ENCODE measurements around the gene SH2B2. TPM values are rescaled to one million over a fixed set of nuclear protein-coding genes. Genes with fewer than 3 reads are reported as not detected.

Gene SH2B2
- total RNA-seq, 2 donors from 2014 or later: 2.7 to 4.6 TPM

GRCh38 chr7:102282465-102283362 lies 4.0 kb upstream of the SH2B2 start:
- no peak for DNase-seq (ENCODE audit: low spot score)

GRCh38 chr7:102283477-102284189 lies 3.0 kb upstream of the SH2B2 start:
- intact Hi-C loops (cut with DNase I): loop anchor here (2.0 to 10.0 kb wide), 2 partner anchors 105 to 1061 kb away; partner anchors contain the start of genes DNAJC2 (in 1 of the 2) and PSMC2 (in 1 of the 2)
- no peak for DNase-seq (ENCODE audit: low spot score)

More at GRCh38 chr7:102282465-102283362, 4.0 kb upstream of the SH2B2 start:
- intact Hi-C loops (cut with DNase I): loop anchor here in 1 of 2 donors (10.0 kb wide), 1 partner anchor 1062 kb away; the partner anchor contains the start of genes DNAJC2 and PSMC2

- no peak for DNase-seq (ENCODE audit: low spot score)
- intact Hi-C loops (cut with DNase I): loop anchor here (2.0 to 10.0 kb wide), 2 partner anchors 104 to 1060 kb away; partner anchors contain the start of genes DNAJC2 (in 1 of the 2) and PSMC2 (in 1 of the 2)
These were observed 2.3 kb upstream of the SH2B2 start for GRCh38 chr7:102284399-102284798.

GRCh38 chr7:102284891-102285539 lies 1.7 kb upstream of the SH2B2 start:
- intact Hi-C loops (cut with DNase I): loop anchor here (2.0 to 10.0 kb wide), 2 partner anchors 104 to 1060 kb away; partner anchors contain the start of genes DNAJC2 (in 1 of the 2) and PSMC2 (in 1 of the 2)
- peak; percentile 89 for DNase-seq (ENCODE audit: low spot score)

- DNase-seq (ENCODE audit: low spot score): no peak
- intact Hi-C loops (cut with DNase I): loop anchor here (2.0 to 10.0 kb wide), 2 partner anchors 103 to 1059 kb away; partner anchors contain the start of genes DNAJC2 (in 1 of the 2) and PSMC2 (in 1 of the 2)
These were observed 980 bp upstream of the SH2B2 start for GRCh38 chr7:102285540-102286236.

- intact Hi-C loops (cut with DNase I): loop anchor here in 1 of 2 donors (10.0 kb wide), 1 partner anchor 1057 kb away; the partner anchor contains the start of genes DNAJC2 and PSMC2
- DNase-seq (ENCODE audit: low spot score): no peak
These were observed 678 bp downstream of the SH2B2 start for GRCh38 chr7:102287111-102287980.

GRCh38 chr7:102287981-102288278 lies 1.3 kb downstream of the SH2B2 start:
- intact Hi-C loops (cut with DNase I): loop anchor here in 1 of 2 donors (10.0 kb wide), 1 partner anchor 1057 kb away; the partner anchor contains the start of genes DNAJC2 and PSMC2
- no peak for DNase-seq (ENCODE audit: low spot score)

- intact Hi-C loops (cut with DNase I): loop anchor here in 1 of 2 donors (10.0 kb wide), 1 partner anchor 1056 kb away; the partner anchor contains the start of genes DNAJC2 and PSMC2
- no peak for DNase-seq (ENCODE audit: low spot score)
These were observed 1.7 kb downstream of the SH2B2 start for GRCh38 chr7:102288285-102288930.

- no peak for DNase-seq (ENCODE audit: low spot score)
- intact Hi-C loops (cut with DNase I): loop anchor here in 1 of 2 donors (10.0 kb wide), 1 partner anchor 1056 kb away; the partner anchor contains the start of genes DNAJC2 and PSMC2
These were observed 2.4 kb downstream of the SH2B2 start for GRCh38 chr7:102289057-102289456.

GRCh38 chr7:102291056-102291915 lies 4.6 kb downstream of the SH2B2 start:
- intact Hi-C loops (cut with DNase I): no loop called here
- DNase-seq (ENCODE audit: low spot score): no peak

GRCh38 chr7:102291916-102292267 lies 5.2 kb downstream of the SH2B2 start:
- DNase-seq (ENCODE audit: low spot score): no peak
- intact Hi-C loops (cut with DNase I): no loop called here

- DNase-seq (ENCODE audit: low spot score): no peak
- intact Hi-C loops (cut with DNase I): no loop called here
These were observed 6.4 kb downstream of the SH2B2 start for GRCh38 chr7:102292813-102293798.

GRCh38 chr7:102294589-102294988 lies 7.9 kb downstream of the SH2B2 start:
- DNase-seq (ENCODE audit: low spot score): no peak
- intact Hi-C loops (cut with DNase I): no loop called here

- intact Hi-C loops (cut with DNase I): no loop called here
- DNase-seq (ENCODE audit: low spot score): no peak
These were observed 8.9 kb downstream of the SH2B2 start for GRCh38 chr7:102295346-102296178.
